Measurements from ENCODE around the gene NANOS1.

The NANOS1 gene

GRCh38 chr10:119070395-119071165 is 41.1 kb downstream of the NANOS1 start:
- no peak for DNase-seq (ENCODE audit: extremely low read depth, low read depth)
- TF ChIP-seq, protein P1, sequence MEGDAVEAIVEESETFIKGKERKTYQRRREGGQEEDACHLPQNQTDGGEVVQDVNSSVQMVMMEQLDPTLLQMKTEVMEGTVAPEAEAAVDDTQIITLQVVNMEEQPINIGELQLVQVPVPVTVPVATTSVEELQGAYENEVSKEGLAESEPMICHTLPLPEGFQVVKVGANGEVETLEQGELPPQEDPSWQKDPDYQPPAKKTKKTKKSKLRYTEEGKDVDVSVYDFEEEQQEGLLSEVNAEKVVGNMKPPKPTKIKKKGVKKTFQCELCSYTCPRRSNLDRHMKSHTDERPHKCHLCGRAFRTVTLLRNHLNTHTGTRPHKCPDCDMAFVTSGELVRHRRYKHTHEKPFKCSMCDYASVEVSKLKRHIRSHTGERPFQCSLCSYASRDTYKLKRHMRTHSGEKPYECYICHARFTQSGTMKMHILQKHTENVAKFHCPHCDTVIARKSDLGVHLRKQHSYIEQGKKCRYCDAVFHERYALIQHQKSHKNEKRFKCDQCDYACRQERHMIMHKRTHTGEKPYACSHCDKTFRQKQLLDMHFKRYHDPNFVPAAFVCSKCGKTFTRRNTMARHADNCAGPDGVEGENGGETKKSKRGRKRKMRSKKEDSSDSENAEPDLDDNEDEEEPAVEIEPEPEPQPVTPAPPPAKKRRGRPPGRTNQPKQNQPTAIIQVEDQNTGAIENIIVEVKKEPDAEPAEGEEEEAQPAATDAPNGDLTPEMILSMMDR (IDR thresholded peaks at IDR 0.05; ENCODE audit: low read depth, low read length, missing control alignments), result no peak
- H3K4me3 ChIP-seq (replicated peaks; ENCODE audit: low read depth, low read length), result no peak overlapping the region

DNA sequence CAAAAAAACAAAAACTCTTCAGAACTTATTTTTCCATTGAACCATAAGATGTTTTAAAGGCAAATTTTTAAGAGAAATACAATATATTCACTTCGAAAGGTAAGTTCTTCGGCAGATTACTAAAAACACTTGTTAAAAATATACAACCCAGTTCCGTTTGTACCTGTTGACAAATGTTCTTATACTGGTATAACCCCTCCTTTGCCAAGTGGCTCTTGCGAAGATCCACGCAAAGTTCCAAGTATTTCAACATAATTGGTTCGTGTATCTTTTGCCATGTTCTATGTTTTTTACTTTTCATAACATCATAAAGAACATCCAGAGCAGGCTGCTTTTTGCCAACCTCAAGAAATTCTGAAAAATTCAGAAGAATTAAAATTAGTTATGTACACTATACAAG is 44.1 kb downstream of the NANOS1 start:
- TF ChIP-seq, protein P1 (IDR thresholded peaks at IDR 0.05; ENCODE audit: low read depth, low read length, missing control alignments), result no peak
- no peak overlapping the region for H3K4me3 ChIP-seq (replicated peaks; ENCODE audit: low read depth, low read length)
- no peak for DNase-seq (ENCODE audit: extremely low read depth, low read depth)

- DNase-seq (ENCODE audit: extremely low read depth, low read depth), result no peak
- H3K4me3 ChIP-seq (replicated peaks; ENCODE audit: low read depth, low read length), result peak overlapping the region; percentile 98
- TF ChIP-seq, protein P1 (IDR thresholded peaks at IDR 0.05; ENCODE audit: low read depth, low read length, missing control alignments), result no peak
Measured at GRCh38 chr10:119078422-119079179, 49.1 kb downstream of the NANOS1 start.

- TF ChIP-seq, protein P1 (IDR thresholded peaks at IDR 0.05; ENCODE audit: low read depth, low read length, missing control alignments), result no peak
- DNase-seq (ENCODE audit: extremely low read depth, low read depth), result no peak
- peak overlapping the region; percentile 98 for H3K4me3 ChIP-seq (replicated peaks; ENCODE audit: low read depth, low read length)
Measured at GRCh38 chr10:119079599-119080520, 50.3 kb downstream of the NANOS1 start.

GRCh38 chr10:119080521-119081259 is 51.2 kb downstream of the NANOS1 start, which contains the start of gene EIF3A:
Gene EIF3A, minus strand, starts transcription at chr10:119080817. Its CDS starts 141 bp downstream, at chr10:119080676.
- peak; percentile 49 for DNase-seq (ENCODE audit: extremely low read depth, low read depth)

More at GRCh38 chr10:119080521-119081259, 51.2 kb downstream of the NANOS1 start, which contains the start of gene EIF3A:
- H3K4me3 ChIP-seq (replicated peaks; ENCODE audit: low read depth, low read length), result peak within 1 kb of the TSS; percentile 98
- TF ChIP-seq, protein P1 (IDR thresholded peaks at IDR 0.05; ENCODE audit: low read depth, low read length, missing control alignments), result no peak

Measured in HFF-Myc (cell line).